H9 (cell line): ENCODE data around the gene IL1B. TPM values are rescaled to one million over a fixed set of nuclear protein-coding genes. Genes with fewer than 3 reads are reported as not detected.

Source experiments
- DNase-seq: peaks from one replicate; pipeline ENCODE4 v3.0.0-alpha.2; 2017
- H2AFZ ChIP-seq: one replicate; pipeline ENCODE4 v1.6.1; 2013; ENCODE audit warnings: mild to moderate bottlenecking, low read length, control low read depth, moderate library complexity
- H2AK5ac ChIP-seq: 2 replicates; pipeline ENCODE4 v1.6.1; 2013; ENCODE audit warnings: low read length, control low read depth, mixed read lengths; ENCODE audit not compliant: insufficient read length
- H2BK120ac ChIP-seq: one replicate; pipeline ENCODE4 v1.6.1; 2013; ENCODE audit warnings: low read depth, mild to moderate bottlenecking, low read length, control low read depth, inconsistent platforms; ENCODE audit not compliant: poor library complexity, severe bottlenecking
- H2BK12ac ChIP-seq: 2 replicates; pipeline ENCODE4 v1.6.1; 2013; ENCODE audit warnings: low read length, control low read depth, mixed read lengths, low read depth; ENCODE audit not compliant: insufficient read length
- H2BK15ac ChIP-seq: 2 replicates; pipeline ENCODE4 v1.6.1; 2013; ENCODE audit warnings: low read depth, low read length, control low read depth
- H2BK20ac ChIP-seq: one replicate; pipeline ENCODE4 v1.6.1; 2013; ENCODE audit warnings: low read depth, mild to moderate bottlenecking, low read length, control low read depth, inconsistent platforms; ENCODE audit not compliant: poor library complexity, severe bottlenecking
- H2BK5ac ChIP-seq: 2 replicates; pipeline ENCODE4 v1.6.1; 2013; ENCODE audit warnings: low read length, control low read depth, mixed read lengths; ENCODE audit not compliant: insufficient read length
- H3K14ac ChIP-seq: 2 replicates; pipeline ENCODE4 v1.6.1; 2013; ENCODE audit warnings: low read length, control low read depth; ENCODE audit not compliant: insufficient read depth
- H3K18ac ChIP-seq: 2 replicates; pipeline ENCODE4 v1.6.1; 2013; ENCODE audit warnings: low read depth, mild to moderate bottlenecking, mixed read lengths, low read length, control low read depth; ENCODE audit not compliant: insufficient read length
- H3K23ac ChIP-seq: 2 replicates; pipeline ENCODE4 v1.6.1; 2013; ENCODE audit warnings: low read length, control low read depth, mixed read lengths, low read depth; ENCODE audit not compliant: insufficient read length
- H3K23me2 ChIP-seq: 2 replicates; pipeline ENCODE4 v1.6.1; 2013; ENCODE audit warnings: low read depth, mild to moderate bottlenecking, mixed read lengths, low read length, control low read depth; ENCODE audit not compliant: insufficient read length, poor library complexity, severe bottlenecking
- H3K27ac ChIP-seq: 2 replicates; pipeline ENCODE4 v1.5.1; 2013; ENCODE audit warnings: low read length, control low read depth, mixed read lengths, low read depth; ENCODE audit not compliant: insufficient read length
- H3K27me3 ChIP-seq: 2 replicates; pipeline ENCODE4 v1.6.1; 2013; ENCODE audit warnings: low read length, control low read depth, inconsistent platforms; ENCODE audit not compliant: insufficient read depth
- H3K4ac ChIP-seq: 2 replicates; pipeline ENCODE4 v1.6.1; 2013; ENCODE audit warnings: low read depth, mild to moderate bottlenecking, control low read depth, inconsistent platforms, low read length, moderate library complexity
- H3K4me1 ChIP-seq: 2 replicates; pipeline ENCODE4 v1.6.1; 2013; ENCODE audit warnings: low read length, control low read depth, inconsistent platforms; ENCODE audit not compliant: insufficient read depth
- H3K4me2 ChIP-seq: 2 replicates; pipeline ENCODE4 v1.6.1; 2013; ENCODE audit warnings: low read length, control low read depth, mixed read lengths; ENCODE audit not compliant: insufficient read length, insufficient read depth
- H3K56ac ChIP-seq: 2 replicates; pipeline ENCODE4 v1.6.1; 2013; ENCODE audit warnings: low read depth, mild to moderate bottlenecking, mixed read lengths, low read length, control low read depth; ENCODE audit not compliant: insufficient read length
- H3K79me1 ChIP-seq: 2 replicates; pipeline ENCODE4 v1.6.1; 2013; ENCODE audit warnings: low read depth, mild to moderate bottlenecking, moderate library complexity, low read length, control low read depth, inconsistent platforms; ENCODE audit not compliant: insufficient read depth, poor library complexity, severe bottlenecking
- H3K79me2 ChIP-seq: 2 replicates; pipeline ENCODE4 v1.6.1; 2013; ENCODE audit warnings: low read length, control low read depth, inconsistent platforms; ENCODE audit not compliant: insufficient read depth
- H3K9ac ChIP-seq: 2 replicates; pipeline ENCODE4 v1.6.1; 2013; ENCODE audit warnings: low read length, control low read depth, mixed read lengths; ENCODE audit not compliant: insufficient read length; ENCODE audit errors: extremely low read depth
- H3K9me3 ChIP-seq: one replicate; pipeline ENCODE4 v1.6.1; 2013; ENCODE audit warnings: low read depth, low read length, inconsistent platforms; ENCODE audit not compliant: control insufficient read depth
- H3T11ph ChIP-seq: one replicate; pipeline ENCODE4 v1.6.1; 2013; ENCODE audit warnings: mild to moderate bottlenecking, low read length, control low read depth, inconsistent platforms
- H4K20me1 ChIP-seq: one replicate; pipeline ENCODE4 v1.6.1; 2013; ENCODE audit not compliant: control insufficient read depth, insufficient read length, insufficient read depth
- H4K5ac ChIP-seq: 2 replicates; pipeline ENCODE4 v1.6.1; 2013; ENCODE audit warnings: low read depth, mild to moderate bottlenecking, mixed read lengths, low read length, control low read depth; ENCODE audit not compliant: insufficient read length
- H4K8ac ChIP-seq: replicated peaks from 2 replicates; pipeline ENCODE4 v1.6.1; 2013; ENCODE audit warnings: low read length, control low read depth, mixed read lengths, low read depth; ENCODE audit not compliant: insufficient read length
- H4K91ac ChIP-seq: 2 replicates; pipeline ENCODE4 v1.6.1; 2013; ENCODE audit warnings: low read depth, mild to moderate bottlenecking, moderate library complexity, mixed read lengths, low read length, control low read depth; ENCODE audit not compliant: insufficient read length
- H3K27ac Mint-ChIP-seq, 3 experiments: 2 replicates in 2 of 3; 3 replicates in 1 of 3; pipeline ENCODE4 v1.8.0; 2020 to 2021; ENCODE audit warnings: mixed read lengths in 3 of 3, mild to moderate bottlenecking in 1 of 3, moderate library complexity in 1 of 3
- H3K27me3 Mint-ChIP-seq: 2 replicates; pipeline ENCODE4 v1.8.0; 2021; ENCODE audit warnings: low read depth, mild to moderate bottlenecking, moderate library complexity, mixed read lengths
- H3K36me3 Mint-ChIP-seq, 3 experiments: 2 replicates in 2 of 3; 3 replicates in 1 of 3; pipeline ENCODE4 v1.8.0; 2020 to 2021; ENCODE audit warnings: low read depth in 3 of 3, mixed read lengths in 3 of 3; ENCODE audit not compliant: insufficient read depth in 1 of 3
- H3K4me1 Mint-ChIP-seq, 2 experiments: 2 replicates each; pipeline ENCODE4 v1.8.0; 2020; ENCODE audit warnings: mixed read lengths in 2 of 2
- H3K4me3 Mint-ChIP-seq, 2 experiments: 2 replicates in 1 of 2; 3 replicates in 1 of 2; pipeline ENCODE4 v1.8.0; 2020 to 2021; ENCODE audit warnings: mild to moderate bottlenecking in 2 of 2, mixed read lengths in 2 of 2, moderate library complexity in 1 of 2
- H3K9me3 Mint-ChIP-seq, 2 experiments: 2 replicates in 1 of 2; 3 replicates in 1 of 2; pipeline ENCODE4 v1.8.0; 2020; ENCODE audit warnings: mild to moderate bottlenecking in 2 of 2, mixed read lengths in 2 of 2, moderate library complexity in 1 of 2
- CTCF ChIP-seq: fragments of 200-600 bp; sonication (generic); conservative IDR thresholded peaks from 3 replicates; pipeline ENCODE4 v1.8.0; 2021; ENCODE audit warnings: antibody characterized with exemption, mild to moderate bottlenecking
- WGBS: extraction: QIAGEN DNeasy Blood & Tissue Kit; methylation state at CpG from one replicate; pipeline ENCODE4 v1.1.7; 2013; ENCODE audit warnings: missing lambda C conversion rate, low lambda C conversion rate, mixed read lengths; ENCODE audit not compliant: insufficient read length; ENCODE audit errors: extremely low coverage; 5-methylcytosine and 5-hydroxymethylcytosine counted together
- total RNA-seq: library from RNA; stranded (reverse); gene quantifications from 2 replicates; pipeline ENCODE4 v1.2.1, GENCODE V29; 2021

Gene IL1B
- total RNA-seq, 1 experiment from 2014 or later, result not detected

- TF ChIP-seq CTCF, result no peak
- H3K27ac ChIP-seq, result no peak overlapping the region
- H3K23ac ChIP-seq, result no peak overlapping the region
- no peak overlapping the region for H3K9ac ChIP-seq
- H2BK15ac ChIP-seq, result no peak overlapping the region; the same call in 1 of the 2 replicates
- H3K23me2 ChIP-seq, result no peaks in the 10 kb centered on the region
- peaks cover 9% of the 10 kb centered on the region; the same call in 1 of the 2 replicates for H3K4me1 ChIP-seq
- no peak overlapping the region for H4K5ac ChIP-seq
- no peak overlapping the region for H4K8ac ChIP-seq
- H3K27ac Mint-ChIP-seq, result no peak overlapping the region
- H3K36me3 Mint-ChIP-seq, result peaks cover 0 to 16% (median 6%) of the 10 kb centered on the region in 3 experiments; a peak in 4 of 7 replicates
- H3K56ac ChIP-seq, result no peak overlapping the region
- DNase-seq, result no peak
- peaks cover 8 to 13% of the 10 kb centered on the region in 2 experiments for H3K9me3 Mint-ChIP-seq
- no peak overlapping the region for H2BK20ac ChIP-seq
- no CpG with 5 or more reads among the region's 6 CpGs for WGBS
- H2BK5ac ChIP-seq, result no peak overlapping the region
- no peaks in the 10 kb centered on the region for H3K79me1 ChIP-seq
- no peaks in the 10 kb centered on the region for H4K20me1 ChIP-seq
- no peak overlapping the region for H3T11ph ChIP-seq
- no peaks in the 10 kb centered on the region for H3K9me3 ChIP-seq
- H3K4me1 Mint-ChIP-seq, result peaks cover 30 to 31% of the 10 kb centered on the region in 2 experiments
- no peak overlapping the region for H3K4ac ChIP-seq
- no peak overlapping the region for H2BK120ac ChIP-seq
- H2AK5ac ChIP-seq, result no peak overlapping the region
- no peak overlapping the region for H3K14ac ChIP-seq
- no peak overlapping the region for H3K18ac ChIP-seq
- no peak overlapping the region for H3K4me3 Mint-ChIP-seq
- H3K27me3 ChIP-seq, result no peaks in the 10 kb centered on the region
- no peak overlapping the region for H3K4me2 ChIP-seq
- H2AFZ ChIP-seq, result no peak overlapping the region
- H4K91ac ChIP-seq, result no peak overlapping the region
- peaks cover 2% of the 10 kb centered on the region; the same call in 1 of the 2 replicates for H3K27me3 Mint-ChIP-seq
- H2BK12ac ChIP-seq, result no peak overlapping the region
- H3K79me2 ChIP-seq, result no peaks in the 10 kb centered on the region
These were observed 9.5 kb upstream of the IL1B start for GRCh38 chr2:112846031-112846430.
